ENCODE results near the gene ZDHHC14. TPM values are rescaled to one million over a fixed set of nuclear protein-coding genes. Genes with fewer than 3 reads are reported as not detected.

Gene ZDHHC14
- total RNA-seq, 4 donors from 2014 or later = 6.5 to 10.4 (median 8.0) TPM

DNA sequence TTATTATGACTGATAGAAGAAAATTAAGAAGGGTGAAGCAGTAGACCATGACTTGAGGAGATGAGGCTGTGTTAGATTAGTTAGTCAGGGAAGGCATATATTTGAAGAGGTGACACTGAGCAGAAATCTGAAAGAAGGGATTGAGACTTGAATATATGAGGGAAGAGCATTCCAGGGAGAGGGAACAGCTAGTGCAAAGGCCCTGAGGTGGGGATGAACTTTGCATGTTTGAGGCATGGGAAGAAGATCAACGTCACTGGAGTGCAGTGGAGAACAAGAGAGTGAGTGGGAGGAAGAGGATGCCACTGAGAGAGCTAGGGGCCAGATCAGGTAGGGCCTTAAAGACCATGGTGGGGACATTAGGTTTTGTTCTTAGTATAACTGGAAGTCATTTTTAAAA is 119.0 kb downstream of the ZDHHC14 start:
- TF ChIP-seq, protein P1, sequence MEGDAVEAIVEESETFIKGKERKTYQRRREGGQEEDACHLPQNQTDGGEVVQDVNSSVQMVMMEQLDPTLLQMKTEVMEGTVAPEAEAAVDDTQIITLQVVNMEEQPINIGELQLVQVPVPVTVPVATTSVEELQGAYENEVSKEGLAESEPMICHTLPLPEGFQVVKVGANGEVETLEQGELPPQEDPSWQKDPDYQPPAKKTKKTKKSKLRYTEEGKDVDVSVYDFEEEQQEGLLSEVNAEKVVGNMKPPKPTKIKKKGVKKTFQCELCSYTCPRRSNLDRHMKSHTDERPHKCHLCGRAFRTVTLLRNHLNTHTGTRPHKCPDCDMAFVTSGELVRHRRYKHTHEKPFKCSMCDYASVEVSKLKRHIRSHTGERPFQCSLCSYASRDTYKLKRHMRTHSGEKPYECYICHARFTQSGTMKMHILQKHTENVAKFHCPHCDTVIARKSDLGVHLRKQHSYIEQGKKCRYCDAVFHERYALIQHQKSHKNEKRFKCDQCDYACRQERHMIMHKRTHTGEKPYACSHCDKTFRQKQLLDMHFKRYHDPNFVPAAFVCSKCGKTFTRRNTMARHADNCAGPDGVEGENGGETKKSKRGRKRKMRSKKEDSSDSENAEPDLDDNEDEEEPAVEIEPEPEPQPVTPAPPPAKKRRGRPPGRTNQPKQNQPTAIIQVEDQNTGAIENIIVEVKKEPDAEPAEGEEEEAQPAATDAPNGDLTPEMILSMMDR (IDR thresholded peaks at IDR 0.05; ENCODE audit: low read depth) = no peak

DNA sequence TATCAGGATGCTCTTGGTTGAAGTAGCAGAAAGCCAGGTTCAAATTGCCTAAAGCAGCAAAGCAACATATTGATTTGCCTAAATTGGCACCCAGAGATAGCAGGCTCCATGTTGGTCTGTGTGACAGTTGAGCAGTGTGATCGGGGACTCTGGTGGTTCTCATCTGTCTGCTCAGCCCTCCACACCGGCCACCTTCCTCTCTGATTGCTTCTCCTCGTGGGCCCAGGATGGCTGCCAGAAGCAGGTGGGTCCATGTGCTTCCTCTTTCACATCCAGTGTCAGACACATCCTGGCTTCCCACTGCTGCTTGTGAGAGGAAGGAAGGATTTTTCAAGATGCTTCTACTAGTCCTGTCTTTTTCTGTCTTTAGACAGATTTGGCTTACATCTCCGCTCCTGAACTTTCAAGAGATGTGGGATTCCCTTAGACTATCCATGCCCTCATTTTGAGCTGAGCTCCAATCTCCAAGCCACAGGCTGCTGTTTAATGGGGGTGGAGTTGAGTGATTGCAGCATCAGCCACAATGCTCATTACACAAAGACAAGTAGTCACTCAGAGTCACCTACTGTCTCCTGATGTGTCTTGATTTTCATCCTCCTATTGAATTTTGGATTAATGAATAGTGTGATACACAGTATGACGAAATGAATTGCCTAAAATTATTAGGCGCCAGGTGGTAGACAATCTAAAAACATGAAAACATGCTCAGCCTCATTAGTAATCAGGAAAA is 122.2 kb downstream of the ZDHHC14 start:
- TF ChIP-seq, protein P1 (IDR thresholded peaks at IDR 0.05; ENCODE audit: low read depth) = no peak

DNA sequence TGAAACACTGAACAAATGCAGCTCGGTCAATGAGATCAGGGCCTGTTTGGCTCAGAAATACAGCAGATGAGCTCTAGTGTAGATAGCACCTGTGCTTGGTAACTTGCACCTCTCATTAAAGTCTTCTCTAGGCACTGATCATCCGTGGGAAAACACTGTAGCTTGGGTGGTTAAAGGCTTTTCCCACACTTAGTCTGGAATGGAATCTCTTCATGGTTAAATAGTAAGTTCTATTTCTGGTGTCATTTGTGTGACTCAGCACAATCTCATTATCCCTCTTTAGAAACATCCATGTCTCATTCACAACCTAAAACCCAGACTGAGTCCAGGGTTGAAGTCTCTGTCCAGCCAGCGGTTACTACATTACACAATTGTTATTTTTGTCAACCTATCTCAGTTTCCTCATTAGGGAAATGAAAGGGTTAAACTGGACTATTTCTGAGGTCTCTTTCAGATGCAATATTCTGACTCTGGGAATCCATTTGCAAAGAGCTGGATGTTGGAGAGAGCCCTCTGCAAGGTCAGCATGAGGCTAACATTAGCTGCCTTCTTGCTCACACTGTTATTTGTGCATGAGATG is 125.0 kb downstream of the ZDHHC14 start:
- TF ChIP-seq, protein P1 (IDR thresholded peaks at IDR 0.05; ENCODE audit: low read depth) = no peak

DNA sequence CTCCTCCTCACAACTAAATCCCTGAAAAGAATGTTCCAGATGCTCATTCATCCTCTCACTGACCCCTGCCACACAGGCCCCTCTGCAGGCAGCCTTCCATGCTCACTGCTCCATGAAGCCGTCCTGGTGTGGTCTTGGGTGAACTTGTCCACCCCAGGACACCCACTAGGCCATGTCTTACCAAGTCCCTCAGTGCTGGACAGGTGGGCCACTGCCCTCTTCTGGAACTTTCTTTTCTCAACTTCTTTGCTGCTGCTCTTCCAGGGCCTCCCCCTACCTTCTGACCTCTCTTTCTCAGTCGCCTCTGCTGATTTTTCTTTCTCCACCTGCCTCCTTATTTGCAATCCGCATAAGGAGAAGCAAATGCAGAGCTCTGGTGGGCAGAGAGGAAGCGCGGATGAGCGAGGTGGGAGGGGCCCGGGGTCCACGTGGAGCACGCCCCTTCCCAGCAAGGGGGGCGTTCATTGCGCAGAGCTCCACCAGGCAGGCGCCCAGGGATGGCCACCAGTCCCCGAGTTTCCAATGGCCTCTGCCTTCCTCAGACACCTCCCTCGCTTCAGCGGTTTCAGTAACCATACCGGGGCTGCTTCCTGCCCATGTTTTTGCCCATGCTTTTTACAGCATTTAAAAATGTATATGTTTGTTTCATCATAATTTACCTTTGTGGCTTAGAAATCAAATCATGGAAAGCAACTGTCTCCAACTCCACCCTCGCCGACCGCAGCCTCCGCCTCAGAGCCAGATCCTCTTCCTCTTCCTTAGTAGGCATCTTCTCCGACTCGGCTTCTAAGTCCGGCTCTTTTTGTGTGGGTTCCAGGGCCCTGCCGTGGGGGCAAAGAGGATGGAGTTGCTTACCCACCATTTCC is 129.6 kb downstream of the ZDHHC14 start:
- TF ChIP-seq, protein P1 (IDR thresholded peaks at IDR 0.05; ENCODE audit: low read depth) = no peak

DNA sequence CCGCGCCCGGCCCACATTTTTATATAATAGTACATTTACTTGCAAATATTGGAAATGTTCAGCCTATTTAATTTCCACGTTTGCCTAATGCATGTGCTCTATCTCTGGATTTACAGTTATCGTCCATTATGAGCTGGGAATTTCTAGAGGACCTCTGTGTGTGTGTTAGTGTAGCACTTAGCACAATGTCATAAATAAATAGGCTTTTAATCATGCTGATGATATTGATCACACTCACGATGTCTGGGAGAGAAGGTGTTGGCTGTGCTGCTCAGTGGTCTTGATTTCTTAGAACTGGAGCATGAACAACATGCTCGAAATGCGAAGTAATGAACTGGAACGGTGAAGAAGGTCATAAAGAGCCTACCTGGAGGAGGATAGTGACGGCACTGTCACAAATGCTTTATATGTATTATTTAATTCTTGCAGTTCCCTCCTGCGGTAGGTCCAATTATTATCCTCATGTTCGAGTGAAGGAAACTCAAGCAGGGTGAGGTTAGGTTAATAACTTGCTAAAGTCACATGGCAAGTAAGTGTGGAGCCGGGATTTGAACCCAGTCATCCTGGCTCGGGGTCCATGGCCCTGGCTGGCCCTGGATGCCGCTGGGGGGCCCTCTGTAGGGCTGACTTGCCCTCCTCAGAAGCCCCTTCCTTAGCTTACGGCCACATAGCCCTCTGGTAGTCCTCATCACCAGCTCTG is 130.8 kb downstream of the ZDHHC14 start:
- TF ChIP-seq, protein P1 (IDR thresholded peaks at IDR 0.05; ENCODE audit: low read depth) = no peak

DNA sequence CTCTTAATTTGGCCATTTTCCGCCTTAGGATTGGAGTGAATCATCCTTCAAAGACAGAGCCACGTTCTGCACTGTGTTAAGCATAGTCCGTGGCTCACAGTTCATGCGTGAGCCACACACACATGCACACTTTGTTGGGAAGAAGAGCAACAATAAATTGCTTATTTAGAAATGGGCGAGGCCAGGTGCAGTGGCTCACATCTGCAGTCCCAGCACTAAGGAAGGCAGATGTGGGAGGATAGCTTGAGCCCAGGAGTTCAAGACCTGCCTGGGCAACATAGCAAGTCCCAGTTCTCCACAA is 131.3 kb downstream of the ZDHHC14 start:
- TF ChIP-seq, protein P1 (IDR thresholded peaks at IDR 0.05; ENCODE audit: low read depth) = no peak
